Prostate gland (tissue), 2 donors: ENCODE results near the gene CRABP2.

ENCODE experiments used
- POLR2A ChIP-seq: fragments of 450-650 bp; IDR thresholded peaks from one replicate; pipeline ENCODE4 v1.6.1; 2016; ENCODE audit warnings: antibody characterized with exemption, mild to moderate bottlenecking
- POLR2AphosphoS5 ChIP-seq: sonication (generic); formaldehyde crosslinking; IDR thresholded peaks from one replicate; pipeline ENCODE4 v1.6.1; 2017; ENCODE audit warnings: antibody characterized with exemption
- TF ChIP-seq, protein P1 (sequence below), 4 experiments: fragments of 200-600 bp in 2 of 4; fragments of 450-650 bp in 2 of 4; sonication (generic) in 2 of 4; IDR thresholded peaks; 1 replicate in 3 of 4; 2 replicates in 1 of 4; pipeline ENCODE4 v1.5.1; 2016 to 2019; ENCODE audit warnings: antibody characterized with exemption in 4 of 4, mild to moderate bottlenecking in 2 of 4, moderate library complexity in 2 of 4

DNA sequence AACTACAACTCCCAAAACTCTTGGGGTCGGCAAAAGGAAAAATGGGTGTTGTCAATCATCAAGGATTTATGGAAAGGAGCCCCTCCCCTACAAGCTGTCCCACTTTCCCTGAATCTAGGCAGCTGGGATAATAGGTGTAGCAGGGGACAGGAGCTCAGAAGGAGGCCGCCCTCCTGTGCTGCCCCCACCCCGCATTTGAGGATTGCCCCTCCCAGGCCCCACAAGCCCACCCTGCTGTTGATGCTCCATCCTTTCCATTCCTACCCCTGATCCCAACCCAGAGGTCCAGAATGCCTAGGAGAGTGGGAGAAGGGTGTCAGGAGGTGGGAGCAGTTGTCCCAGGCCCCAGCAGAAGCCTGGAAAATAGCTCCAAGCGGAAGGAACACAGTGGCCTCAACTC, 37.4 kb upstream of the CRABP2 start:
- TF ChIP-seq, protein P1, sequence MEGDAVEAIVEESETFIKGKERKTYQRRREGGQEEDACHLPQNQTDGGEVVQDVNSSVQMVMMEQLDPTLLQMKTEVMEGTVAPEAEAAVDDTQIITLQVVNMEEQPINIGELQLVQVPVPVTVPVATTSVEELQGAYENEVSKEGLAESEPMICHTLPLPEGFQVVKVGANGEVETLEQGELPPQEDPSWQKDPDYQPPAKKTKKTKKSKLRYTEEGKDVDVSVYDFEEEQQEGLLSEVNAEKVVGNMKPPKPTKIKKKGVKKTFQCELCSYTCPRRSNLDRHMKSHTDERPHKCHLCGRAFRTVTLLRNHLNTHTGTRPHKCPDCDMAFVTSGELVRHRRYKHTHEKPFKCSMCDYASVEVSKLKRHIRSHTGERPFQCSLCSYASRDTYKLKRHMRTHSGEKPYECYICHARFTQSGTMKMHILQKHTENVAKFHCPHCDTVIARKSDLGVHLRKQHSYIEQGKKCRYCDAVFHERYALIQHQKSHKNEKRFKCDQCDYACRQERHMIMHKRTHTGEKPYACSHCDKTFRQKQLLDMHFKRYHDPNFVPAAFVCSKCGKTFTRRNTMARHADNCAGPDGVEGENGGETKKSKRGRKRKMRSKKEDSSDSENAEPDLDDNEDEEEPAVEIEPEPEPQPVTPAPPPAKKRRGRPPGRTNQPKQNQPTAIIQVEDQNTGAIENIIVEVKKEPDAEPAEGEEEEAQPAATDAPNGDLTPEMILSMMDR (IDR thresholded peaks at IDR 0.05), result no peak
- TF ChIP-seq POLR2A (no peak), POLR2AphosphoS5 (no peak)
